Cardiac fibroblast (primary cell): ENCODE measurements around the gene CAPN14.

Experiments
- DNase-seq, 2 donors: peaks; one replicate each; pipeline versions ENCODE4 v3.0.0 to v3.0.0-alpha.2; 2010; ENCODE audit warnings: low read depth in 2 of 2
- H3K4me3 ChIP-seq, 2 donors: replicated peaks in 1 of 2; 1 replicate in 1 of 2; 2 replicates in 1 of 2; pipeline ENCODE4 v1.5.1; 2011; ENCODE audit warnings: low read depth in 2 of 2, low read length in 2 of 2, mild to moderate bottlenecking in 2 of 2, moderate library complexity in 1 of 2
- TF ChIP-seq, protein P1 (sequence below): IDR thresholded peaks from one replicate; pipeline ENCODE4 v1.5.1; 2011; ENCODE audit warnings: low read depth, mild to moderate bottlenecking, low read length, inconsistent platforms

Gene CAPN14

DNA sequence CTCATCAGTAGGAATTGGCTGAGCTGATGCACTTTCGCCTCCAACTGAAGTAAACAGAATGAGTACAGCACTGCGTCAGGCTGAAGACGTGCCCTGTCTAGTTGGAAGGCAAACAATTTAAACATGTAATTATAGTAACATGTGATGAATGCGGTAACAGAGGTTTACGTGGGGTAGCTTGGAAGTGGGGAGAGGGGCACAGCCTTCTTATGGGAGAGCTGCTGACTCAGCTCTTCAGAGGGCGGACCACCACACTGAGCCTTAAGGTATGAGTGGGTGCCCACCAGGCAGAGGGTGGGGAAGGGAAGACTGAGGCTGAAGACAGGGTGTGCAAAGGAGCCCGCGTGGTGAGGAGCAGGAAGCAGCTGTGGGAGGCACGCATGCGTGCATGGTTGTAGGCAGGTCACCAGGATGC lies 10.4 kb upstream of the CAPN14 start:
- no peak overlapping the region for H3K4me3 ChIP-seq
- no peak for DNase-seq
- TF ChIP-seq, protein P1, sequence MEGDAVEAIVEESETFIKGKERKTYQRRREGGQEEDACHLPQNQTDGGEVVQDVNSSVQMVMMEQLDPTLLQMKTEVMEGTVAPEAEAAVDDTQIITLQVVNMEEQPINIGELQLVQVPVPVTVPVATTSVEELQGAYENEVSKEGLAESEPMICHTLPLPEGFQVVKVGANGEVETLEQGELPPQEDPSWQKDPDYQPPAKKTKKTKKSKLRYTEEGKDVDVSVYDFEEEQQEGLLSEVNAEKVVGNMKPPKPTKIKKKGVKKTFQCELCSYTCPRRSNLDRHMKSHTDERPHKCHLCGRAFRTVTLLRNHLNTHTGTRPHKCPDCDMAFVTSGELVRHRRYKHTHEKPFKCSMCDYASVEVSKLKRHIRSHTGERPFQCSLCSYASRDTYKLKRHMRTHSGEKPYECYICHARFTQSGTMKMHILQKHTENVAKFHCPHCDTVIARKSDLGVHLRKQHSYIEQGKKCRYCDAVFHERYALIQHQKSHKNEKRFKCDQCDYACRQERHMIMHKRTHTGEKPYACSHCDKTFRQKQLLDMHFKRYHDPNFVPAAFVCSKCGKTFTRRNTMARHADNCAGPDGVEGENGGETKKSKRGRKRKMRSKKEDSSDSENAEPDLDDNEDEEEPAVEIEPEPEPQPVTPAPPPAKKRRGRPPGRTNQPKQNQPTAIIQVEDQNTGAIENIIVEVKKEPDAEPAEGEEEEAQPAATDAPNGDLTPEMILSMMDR = no peak

DNA sequence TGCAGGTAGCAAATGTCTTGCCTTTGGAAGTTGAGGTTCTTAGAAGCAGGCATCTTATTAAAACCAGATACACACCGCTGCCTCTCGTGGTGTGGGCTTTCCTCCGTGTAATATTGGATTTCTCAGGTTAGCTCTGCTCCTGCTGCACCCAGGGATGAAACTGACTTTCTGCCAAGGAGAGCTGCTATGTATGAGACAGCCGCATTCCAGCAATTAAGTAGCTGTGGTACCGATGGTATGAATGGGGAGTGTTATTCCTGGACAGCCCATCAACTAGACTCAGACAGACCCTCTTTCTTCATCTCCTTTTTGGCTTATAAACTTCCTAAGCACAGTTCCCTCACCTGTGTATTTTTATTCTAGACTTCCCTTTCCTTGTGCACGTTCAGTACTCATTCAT lies 9.8 kb upstream of the CAPN14 start:
- no peak for DNase-seq
- TF ChIP-seq, protein P1 = no peak
- no peak overlapping the region for H3K4me3 ChIP-seq

DNA sequence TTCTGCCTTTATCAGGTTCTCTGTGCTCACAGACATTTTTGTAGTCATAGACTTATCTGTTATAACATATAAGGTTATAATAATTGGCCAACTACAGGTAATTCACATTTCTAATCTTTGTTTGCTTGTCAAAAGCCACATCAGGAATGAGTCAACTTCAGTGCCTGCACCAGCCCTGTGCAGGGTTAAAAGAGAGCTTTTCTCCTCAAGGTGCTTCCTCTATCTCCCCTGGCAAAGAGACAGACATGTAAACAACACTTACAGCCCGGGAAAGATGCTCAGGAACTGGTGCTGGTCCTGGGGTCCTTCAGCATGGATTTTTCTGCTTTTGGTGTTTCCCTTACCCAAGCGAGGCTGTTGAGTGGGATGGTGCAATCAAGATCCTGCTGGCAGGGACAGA lies 9.0 kb upstream of the CAPN14 start:
- H3K4me3 ChIP-seq = no peak overlapping the region
- no peak for DNase-seq
- TF ChIP-seq, protein P1 = no peak

DNA sequence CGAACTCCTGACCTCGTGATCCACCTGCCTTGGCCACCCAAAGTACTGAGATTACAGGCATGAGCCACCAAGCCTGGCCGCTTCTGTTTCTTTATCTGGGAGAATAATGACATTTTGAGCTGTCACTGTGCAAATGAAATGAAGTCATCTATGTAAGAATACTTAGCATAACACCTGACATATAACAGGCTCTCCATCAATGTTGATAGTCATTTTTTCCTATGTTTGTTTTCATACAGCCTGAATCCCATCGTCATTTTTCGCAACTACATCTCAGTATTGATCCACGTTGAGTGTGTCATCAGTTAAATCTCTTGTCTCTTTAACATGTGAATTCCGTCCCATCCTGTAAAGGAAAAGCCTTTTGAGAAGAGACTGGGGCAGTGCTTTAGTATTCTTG lies 6.4 kb upstream of the CAPN14 start:
- DNase-seq = no peak
- TF ChIP-seq, protein P1 = no peak
- H3K4me3 ChIP-seq = no peak overlapping the region

DNA sequence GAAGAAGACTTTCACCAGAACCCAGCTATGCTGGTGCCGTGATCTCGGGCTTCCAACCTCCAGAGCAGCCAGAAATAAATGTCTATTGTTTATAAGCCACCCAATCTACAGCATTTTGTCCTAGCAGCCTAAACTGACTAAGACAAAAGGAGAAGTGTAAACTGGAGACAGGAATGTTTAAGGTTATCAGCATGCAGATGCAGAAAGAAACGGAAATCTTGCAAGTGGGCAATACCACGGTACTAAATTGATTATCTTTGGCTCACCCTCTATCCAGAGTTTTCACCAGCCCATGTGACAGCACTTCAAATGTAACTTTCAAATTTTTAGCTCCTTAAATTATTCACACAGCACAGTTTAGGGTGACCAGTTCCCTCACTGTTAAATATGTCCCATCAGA lies 5.7 kb upstream of the CAPN14 start:
- no peak overlapping the region for H3K4me3 ChIP-seq
- TF ChIP-seq, protein P1 = no peak
- DNase-seq = no peak

DNA sequence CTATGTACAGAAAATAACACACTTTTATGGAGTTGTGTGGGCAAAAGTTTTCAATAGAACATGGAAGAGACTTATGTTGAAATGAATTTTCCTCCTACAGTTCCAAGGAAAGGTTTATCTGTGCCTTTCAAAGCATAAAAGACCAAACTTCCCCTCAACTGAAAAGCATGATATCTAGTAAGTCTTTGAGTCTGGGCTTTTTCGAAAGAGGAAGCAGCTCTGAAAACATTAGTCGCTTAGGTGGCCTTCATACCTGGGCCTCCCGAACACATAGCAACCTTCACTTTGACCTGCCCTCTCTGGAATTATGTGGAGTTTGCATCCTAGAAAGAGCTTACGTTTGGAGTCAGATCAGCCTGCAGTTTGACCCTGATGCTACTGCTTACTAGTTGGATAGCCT lies 4.8 kb upstream of the CAPN14 start:
- TF ChIP-seq, protein P1 = no peak
- no peak overlapping the region for H3K4me3 ChIP-seq
- no peak for DNase-seq

DNA sequence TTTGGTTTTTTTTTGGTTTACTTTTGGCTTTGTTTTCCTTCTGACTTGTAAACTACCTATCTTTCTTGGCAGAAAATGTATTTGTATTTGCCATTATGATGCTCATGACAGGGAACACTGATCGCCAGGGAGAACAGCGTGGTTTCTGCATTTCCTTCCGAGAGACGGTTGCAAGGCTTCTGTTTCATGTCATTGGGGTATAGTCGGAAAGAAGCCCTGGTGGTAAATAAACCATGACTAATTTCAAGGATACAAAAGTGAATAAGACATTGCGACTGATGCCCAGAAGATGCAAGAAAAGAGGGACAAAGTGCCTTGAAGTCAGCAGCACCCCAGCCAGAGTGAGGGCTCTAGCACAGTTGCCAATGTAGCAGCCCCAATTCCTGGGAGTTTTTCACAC lies 4.2 kb upstream of the CAPN14 start:
- H3K4me3 ChIP-seq = no peak overlapping the region
- TF ChIP-seq, protein P1 = no peak
- no peak for DNase-seq
